Stimulated activated CD4-positive, alpha-beta T cell treated with anti-CD3 and anti-CD28 coated beads, Interleukin-1b, Interleukin-23, amount 100 ng/mL, for 4 hours (primary cell): ENCODE measurements around the gene CCT5.
A peak's percentile ranks its signal among the peaks of the same experiment; 100 is the strongest.

Source experiments
- DNase-seq, 2 donors: peaks; one replicate each; pipeline ENCODE4 v3.0.0-alpha.2; 2020; ENCODE audit warnings: low read depth in 2 of 2

Gene CCT5

DNA sequence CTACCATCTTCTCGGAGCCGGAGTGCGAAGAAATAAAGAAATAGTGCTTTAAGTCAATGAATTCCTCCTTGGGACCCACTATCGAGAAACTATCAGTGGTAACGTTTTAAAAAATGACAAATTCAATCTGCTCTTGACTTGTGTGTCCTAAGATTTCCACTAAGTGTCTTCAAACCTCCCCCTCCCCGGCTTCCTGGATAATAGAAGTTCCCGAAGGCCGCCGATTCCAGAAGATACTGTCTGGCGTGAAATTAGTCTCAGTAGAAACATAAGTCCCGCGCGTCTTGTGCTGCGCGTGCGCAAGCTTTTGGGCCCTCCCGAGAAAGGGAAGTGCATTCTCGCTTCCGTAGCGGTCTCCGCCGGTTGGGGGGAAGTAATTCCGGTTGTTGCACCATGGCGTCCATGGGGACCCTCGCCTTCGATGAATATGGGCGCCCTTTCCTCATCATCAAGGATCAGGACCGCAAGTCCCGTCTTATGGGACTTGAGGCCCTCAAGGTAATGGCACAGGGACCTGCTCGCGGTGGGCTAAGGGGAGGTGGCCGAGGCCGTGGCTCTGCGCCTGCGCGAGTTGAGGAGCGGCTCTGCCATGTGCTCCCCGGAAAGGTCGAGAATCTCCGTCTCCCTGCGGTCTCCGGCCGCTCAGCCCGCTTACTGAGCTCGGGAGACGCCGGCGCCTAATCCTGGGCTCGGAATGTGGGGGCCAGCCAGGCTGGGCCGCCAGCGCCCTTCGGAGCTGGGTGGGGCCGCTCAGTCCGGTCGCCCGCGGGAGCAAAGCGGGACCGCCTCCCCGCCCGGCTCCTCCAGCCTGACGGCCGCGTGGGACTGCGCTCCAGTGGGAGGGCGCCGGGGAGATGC is at the start of gene CCT5:
CCT5 (plus strand) TSS at position 333 of the 858 bp plus-strand sequence; CDS start at position 394, 61 bp downstream.
- peak; percentile 74 to 81 for DNase-seq

DNA sequence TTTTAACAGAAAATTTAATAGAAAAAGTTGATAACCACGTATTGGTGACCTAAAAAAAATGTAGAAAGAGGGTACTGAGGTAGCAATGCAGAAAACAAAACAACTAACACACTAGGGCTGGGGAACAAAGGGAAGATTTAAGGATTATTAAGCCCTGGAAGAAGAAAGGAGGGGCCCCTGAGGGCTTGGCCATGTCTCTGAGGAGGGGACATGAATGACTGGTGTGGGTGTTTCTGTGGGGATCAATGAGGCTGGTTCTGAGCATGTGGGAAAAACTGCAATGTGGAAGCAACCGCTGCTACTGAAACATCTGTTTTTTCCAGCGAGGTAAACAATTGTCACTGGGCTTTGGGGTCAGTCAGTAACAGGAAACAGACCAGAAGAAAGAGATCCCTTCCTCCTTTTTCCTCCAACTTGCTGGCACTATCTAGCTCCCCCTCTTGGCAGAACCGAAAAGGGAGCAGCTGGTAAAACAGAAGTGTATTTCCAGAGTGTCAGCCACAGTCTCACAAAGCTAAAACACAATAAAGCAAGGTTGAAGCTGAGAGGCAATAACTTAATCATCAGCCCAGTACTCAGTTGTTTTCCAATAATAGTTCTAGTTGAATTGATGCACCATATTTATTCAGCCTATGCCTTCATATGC is 48.7 kb upstream of the CCT5 start:
- no peak for DNase-seq

DNA sequence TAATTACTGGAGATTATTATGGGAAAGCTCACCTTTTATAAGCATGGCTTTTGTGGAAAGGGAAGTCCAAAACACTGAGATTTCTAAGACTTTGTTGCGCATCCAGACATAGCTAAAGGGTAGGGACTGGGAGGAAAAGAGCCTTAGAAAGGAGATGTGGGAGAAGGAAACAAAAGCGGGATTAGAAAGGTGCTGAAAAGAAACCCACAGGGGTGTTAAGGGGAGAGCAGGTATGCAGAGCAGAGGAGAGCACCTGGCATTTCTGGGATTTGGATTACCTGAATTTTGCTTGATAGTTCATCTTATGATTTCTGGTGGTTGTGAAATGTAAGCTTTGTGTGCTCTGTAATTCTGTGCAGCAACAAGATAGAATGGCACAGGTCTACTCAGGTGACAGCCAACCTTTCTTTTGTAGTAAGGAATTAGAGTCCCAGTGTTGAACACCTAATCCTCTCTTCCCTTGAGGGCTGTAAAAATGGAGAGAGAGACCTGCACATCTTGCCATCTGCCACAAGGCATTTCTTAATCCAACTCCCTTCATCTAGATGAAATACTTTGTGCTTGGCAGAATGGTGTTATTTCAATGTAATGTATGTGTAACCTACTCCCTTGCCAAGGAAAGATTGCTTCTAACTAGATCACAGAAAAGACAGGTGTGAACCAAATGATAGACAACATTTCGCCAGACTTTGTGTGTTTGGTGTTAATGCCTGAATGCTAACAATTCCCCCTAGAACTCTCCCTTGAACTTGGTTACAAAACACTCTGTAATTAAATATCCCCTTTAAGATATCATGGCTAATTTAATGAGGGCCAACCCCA is 47.8 kb upstream of the CCT5 start:
- no peak for DNase-seq

DNA sequence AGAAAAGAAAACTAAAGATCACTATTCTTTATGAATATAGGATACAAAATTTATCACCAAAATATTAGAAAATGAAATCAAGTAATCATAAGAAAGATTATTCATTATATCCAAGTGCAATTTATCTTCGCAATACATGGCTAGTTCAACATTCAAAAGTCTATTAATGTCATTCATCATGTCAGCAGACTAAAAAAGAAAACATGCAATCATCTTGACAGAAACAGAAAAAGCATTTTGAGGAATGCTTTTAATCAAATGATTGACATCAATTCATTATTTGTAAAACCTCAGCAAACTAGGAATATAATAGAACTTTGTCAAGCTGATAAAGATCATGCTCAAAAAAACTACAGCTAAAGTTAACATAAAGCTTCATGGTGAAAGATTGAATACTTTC is 41.1 kb upstream of the CCT5 start:
- DNase-seq, result no peak

DNA sequence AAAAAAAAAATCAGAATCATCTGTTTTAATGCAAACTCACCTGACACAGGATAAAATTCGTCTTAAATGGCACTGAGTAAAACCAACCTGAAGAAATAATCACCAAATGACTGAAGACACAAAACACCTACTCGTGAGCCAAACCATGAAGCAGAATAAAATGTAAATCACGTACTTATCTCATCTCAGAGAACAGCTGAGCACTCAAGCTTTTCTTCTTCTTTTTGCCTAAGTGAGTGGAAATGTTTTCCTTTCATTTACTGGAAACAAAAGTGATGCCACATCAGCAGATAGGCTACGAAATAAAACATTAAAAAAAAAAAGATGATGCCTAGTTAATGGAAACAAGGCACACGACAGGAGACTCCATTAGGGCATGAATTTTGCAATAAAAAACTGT is 36.8 kb upstream of the CCT5 start:
- DNase-seq, result no peak

DNA sequence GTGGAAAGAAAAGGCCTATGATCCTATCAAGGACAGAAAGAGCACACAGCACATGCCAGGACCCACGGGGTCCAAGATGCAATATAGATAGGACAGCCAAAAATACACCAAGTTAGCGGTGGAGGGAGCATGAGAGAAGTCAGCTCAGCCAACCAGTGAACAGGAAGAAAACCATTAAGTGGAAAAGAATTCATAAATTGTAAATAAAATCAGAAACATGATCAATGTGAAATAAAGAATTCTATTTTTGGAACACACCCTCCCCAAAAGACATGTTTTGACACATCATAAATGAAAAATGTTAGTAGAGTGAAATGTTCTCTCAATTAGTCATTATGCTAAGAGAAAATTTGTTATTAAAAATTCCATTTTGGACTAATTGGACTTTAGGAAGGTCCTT is 36.0 kb upstream of the CCT5 start:
- DNase-seq, result no peak

DNA sequence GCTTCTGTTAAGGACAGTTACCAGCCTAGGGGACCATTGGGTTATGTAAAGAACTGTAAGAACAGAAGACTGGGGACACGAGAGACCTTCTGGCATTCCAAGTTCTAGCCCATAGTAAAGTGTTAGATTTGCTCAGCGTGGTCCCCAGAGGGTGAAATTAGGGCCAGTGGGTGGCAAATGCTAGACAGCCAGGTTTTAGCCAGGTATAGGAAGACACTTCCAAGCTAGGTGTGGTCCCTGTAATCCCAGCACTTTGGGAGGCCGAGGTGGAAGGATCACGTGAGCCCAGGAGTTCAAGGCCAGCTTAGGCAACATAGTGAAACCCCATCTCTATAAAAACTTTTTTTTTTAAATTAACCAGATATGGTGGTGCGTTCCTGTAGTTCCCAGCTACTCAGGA is 34.7 kb upstream of the CCT5 start:
- no peak for DNase-seq

DNA sequence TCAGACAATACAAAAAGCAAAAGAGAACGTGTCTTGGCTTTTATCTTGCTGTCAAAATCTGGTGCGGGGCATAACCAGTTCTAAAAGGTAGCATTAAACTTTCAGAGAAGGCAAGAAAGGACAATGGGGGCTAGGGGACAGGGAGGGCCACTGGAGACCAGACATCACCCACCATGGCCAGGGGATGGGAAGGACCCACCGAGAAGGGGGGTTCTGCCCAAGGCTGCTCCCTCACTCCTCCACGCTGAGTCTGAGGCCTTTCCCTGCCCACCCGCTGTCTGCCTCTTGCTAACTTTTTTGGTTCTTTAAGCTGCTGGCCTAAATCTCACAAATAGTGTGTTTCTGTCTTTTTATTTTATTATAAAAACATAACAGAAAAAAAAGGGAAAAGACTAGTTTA is 34.0 kb upstream of the CCT5 start:
- DNase-seq, result no peak

DNA sequence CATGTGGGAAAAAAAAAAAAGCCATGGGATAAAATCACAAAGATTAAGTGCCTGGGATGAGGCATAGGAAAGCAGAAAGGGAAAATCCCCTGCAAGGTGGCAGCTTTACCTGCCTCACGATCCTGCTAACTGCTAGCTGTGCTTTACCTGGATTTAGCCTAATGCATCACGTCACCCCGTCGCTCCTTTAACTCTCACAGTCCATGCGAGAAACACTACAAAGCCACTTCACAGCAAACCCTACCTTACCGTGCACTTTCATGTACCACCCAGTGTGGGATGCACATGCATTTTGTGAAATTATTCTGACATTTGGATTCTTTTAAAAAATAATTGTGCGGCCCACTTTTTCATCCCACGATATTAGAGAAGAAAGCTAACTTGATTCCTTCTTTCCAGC is 31.4 kb upstream of the CCT5 start:
- DNase-seq, result no peak

DNA sequence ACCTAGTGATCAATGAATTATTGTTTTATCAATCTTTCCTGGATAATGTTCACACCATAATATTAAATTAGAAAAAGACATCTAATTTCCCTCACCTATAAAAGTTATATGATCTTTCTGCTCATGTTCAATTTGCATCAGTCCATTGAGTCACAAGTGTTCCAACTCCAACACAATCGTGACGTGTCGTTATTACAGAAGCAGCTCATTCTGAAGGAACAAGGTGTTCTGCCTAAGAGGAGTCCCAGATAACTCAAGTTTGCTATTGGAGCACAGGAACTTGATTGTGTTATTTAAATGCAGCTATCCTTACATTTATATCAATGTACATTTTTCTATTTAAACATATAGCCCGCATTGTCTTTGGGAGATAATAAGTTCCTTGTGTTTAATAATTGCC is 31.0 kb upstream of the CCT5 start:
- no peak for DNase-seq

DNA sequence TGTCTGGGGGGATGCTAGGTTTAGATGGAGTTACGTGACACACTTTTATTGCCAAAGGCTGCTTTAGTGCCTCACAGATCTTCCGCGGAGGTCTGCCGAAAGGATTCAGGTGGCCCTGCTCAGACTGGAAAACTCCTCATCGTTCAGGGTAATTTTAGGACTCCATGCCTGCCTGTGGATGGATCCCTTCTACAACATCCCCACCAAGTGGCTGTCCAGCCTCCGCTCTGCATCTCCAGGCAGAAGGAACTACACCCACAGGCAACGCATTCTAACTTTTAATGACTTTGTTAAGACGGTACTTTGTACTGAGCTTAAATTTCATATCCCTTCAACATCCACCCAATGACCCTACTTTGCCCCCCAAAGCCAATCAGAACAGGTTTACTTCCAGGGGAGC is 29.8 kb upstream of the CCT5 start:
- no peak for DNase-seq

DNA sequence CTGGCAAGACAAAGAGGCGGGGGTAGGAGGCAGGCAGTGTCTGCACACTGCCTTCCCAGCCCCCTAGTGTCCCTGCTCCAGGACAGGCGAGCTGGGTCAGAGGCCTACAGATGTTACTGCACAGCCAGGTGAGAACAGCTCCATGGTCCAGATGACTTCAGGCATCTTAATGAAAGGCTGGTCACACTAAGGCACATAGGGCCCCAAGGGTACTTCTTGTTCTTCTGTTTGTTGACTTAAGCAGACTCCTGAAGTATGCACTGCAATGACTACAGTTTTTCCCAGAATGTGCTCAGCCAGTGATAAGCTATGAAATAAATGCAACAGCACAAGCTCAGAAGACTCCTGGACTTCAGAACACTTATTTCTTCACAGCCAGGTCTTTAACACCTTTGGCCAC is 27.8 kb upstream of the CCT5 start:
- no peak for DNase-seq

DNA sequence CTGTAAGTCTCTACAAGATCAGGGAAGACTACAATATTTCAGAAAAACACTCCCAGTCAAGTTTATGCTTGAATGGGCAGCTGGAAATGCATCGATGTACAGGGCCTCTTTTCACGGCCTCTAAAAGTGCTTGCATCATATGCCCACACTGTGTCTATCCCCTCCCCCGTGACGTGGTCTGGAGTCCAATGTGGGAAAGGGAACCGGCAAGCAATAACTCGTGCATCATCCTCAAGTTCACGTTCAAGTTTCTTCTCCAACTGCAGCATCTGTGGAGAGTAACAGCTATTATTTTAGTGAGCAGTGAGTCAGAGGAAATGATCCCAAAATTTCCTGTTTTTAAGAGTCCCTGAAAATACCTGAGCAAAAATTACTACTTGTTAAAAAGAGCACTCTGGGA is 22.7 kb upstream of the CCT5 start:
- DNase-seq, result no peak

DNA sequence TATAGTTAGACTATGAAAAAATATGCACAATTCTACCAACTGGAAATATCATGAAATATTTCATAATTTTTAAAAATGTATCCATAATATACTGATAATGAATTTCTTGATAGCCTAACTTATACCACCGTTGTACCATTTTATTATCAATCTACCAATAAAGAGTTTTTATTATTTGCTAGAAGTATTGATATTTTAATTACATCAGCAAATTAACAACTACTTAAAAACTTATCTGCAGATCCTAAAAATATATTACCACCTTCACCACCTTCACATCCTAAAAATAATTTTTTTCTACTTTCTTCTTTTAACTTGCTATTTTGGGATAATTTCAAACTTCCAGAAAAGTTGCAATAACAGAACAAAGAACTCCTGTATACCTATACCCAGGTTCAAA is 21.8 kb upstream of the CCT5 start:
- no peak for DNase-seq

DNA sequence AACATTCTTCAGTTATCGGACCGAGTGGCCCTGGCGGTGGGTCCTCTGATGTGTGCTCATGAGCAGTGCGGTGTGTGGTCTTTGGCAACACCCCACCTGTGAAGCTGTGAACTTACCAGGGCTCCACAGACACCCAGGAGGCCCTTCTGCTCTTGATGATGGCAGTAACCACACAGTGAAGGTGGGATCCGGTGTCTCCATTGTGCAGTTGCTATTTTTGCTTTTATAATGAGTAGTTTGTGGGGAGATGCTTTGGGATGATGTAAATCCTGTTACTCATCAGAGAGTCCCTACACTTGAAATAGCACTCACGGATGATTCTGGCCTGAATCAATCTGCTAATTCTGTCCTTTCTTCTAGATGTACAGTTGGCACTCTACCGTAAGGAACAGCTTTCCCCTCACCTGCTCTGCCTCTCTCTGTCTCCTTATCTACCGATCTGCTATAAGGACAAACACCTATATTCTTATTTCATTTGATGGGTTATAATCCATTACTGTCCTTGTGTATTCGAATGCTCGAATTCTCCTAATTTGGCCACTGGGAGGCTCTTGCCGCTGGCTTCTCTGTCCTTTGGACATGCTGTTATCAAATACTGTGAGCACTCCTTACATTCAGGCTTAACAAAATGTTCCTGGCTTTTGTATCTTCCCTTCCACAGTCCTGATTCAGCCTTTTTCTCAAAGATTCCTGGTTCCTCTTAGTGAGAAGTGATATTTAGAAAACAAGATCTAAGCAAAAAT is 20.6 kb upstream of the CCT5 start:
- no peak for DNase-seq

DNA sequence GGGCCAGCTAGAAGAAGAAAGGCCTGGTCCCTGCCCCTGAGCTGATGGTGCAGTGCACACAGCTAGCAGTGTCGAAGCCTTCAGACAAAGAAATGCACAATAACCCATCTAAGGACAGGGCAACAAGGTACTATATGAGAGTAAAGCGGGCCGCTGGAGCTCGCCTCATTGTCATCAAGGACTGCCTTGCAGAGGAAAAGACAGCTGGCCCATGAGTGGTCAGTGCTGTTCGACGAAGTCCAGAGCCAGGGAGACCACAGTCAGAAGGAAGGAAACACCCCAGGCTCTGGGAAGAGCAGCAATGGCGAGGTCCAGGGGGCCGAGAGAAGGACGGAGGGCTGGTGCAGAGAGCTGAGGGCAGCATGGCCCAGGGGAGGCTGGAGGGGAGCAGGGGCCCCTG is 17.7 kb upstream of the CCT5 start:
- no peak for DNase-seq

DNA sequence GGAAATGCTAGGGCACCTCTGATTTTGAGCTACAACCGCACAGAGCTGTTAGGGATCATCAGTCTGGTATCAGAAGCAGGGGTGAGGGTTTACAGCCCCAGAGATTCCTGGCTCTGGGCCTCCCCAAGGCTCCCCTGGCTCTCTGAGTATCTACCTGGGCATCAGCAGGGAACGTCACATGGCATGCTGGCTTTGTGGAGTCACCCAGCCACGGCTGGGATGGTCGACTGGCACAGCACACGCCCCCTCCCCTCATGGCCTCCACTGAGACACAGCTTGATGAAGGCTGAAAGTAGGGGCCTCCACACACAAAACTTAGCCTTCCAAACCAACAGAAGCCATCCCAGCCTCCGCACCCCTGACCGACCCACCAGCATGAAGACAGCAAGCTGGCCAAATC is 17.1 kb upstream of the CCT5 start:
- DNase-seq, result no peak

DNA sequence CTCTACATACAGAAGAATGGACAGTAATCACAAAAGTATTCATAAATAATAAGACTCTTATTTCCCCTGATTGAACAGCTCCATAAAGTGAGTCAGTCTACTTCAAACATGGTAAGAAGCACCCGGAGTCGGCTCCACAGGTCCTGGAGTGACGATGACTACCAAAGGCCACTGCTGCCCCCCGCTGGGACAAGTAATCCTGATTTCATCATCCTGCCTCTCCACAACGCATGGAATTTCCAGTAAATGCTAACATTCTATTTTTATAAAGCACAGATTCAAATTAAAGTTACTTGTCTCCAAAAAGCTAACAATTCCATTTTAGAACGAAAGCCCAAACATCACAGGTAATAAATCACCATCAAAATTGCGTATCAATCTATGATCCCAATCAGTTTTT is 16.6 kb upstream of the CCT5 start:
- DNase-seq, result no peak

DNA sequence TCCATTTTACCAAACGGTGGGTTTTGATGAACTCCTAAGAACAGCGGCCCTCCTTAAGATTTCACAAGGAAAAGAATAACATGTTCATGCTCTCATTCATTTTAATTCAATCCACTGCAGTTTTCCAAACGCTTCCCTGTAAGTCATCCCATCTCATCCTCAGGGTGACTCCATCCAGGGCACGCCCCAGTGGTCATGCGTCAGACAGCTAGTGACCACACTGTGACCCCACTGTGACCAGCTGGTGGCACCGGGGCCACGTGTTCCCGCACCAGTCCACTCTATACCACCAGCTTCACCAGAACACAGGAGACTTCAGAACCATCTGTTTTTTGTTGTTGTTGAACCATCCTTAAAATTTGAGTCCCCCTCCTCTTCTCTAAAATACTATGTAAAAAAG is 14.7 kb upstream of the CCT5 start:
- no peak for DNase-seq

DNA sequence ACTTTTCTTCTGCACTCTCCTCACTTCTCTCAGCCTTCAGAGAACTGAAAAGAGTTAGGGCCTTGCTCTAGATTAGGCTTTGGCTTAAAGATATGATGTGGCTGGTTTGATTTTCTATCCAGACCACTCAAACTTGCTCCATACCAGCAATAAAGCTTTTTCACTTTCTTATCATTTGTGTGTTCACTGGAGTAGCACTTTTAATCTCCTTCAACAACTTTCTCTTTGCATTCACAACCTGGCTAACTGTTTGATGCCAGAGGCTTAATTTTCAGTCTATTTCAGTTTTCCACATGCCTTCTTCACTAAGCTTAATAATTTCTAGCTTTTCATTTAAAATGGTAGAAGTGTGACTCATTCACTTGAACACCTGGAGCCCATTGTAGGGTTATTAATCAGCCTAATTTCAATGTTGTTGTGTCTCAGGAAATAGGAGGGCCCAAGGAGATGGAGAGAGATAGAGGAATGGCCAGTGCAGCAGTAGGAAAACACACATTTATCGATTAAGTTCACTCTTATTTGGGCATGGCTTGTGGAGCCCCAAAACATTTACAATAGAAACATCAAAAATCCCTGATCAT is 6.3 kb upstream of the CCT5 start:
- no peak for DNase-seq

DNA sequence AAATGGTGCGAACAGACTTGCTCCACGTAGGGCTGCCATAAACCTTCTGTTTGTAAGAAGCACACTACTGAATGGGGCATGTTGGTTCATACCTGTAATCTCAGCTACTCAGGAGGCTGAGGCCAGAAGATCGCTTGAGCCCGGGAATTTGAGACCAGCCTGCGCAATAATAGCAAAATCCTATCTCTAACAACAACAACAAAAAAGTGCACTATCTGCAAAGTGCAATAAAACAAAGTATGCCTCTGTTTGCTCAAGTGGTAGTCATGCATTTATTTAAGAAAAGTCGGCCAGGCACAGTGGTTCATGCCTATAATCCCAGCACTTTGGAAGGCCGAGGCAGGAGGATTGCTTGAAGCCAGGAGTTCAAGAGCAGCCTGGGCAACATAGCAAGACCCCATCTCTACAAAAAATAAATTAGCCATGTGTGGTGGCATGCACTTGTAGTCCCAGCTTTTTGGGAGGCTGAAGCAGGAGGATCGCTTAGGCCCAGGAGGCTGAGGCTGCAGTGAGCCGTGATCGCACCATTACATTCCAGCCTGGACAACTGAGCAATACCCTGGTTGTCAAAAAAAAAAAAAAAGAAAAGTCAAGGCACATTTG is 5.6 kb upstream of the CCT5 start:
- DNase-seq, result no peak
